HepG2 (cell line): ENCODE measurements around the gene NR2F1. TPM values are rescaled to one million over a fixed set of nuclear protein-coding genes. Genes with fewer than 3 reads are reported as not detected.
A peak's percentile ranks its signal among the peaks of the same experiment; 100 is the strongest.

Experiments used
- AKAP8 ChIP-seq: sonication (generic); formaldehyde crosslinking; IDR thresholded peaks from 2 replicates; pipeline ENCODE4 v1.5.1; 2020; ENCODE audit warnings: mild to moderate bottlenecking, missing genetic modification reagents
- ARNTL ChIP-seq: sonication (generic); formaldehyde crosslinking; IDR thresholded peaks from 2 replicates; pipeline ENCODE4 v1.4.0; 2020; ENCODE audit warnings: mild to moderate bottlenecking, missing genetic modification reagents
- HES4 ChIP-seq: sonication (generic); formaldehyde crosslinking; IDR thresholded peaks from 2 replicates; pipeline ENCODE4 v1.9.0; 2021; ENCODE audit warnings: mild to moderate bottlenecking, missing genetic modification reagents, borderline replicate concordance
- KDM2A ChIP-seq: sonication (generic); formaldehyde crosslinking; IDR thresholded peaks from 2 replicates; pipeline ENCODE4 v1.4.0; 2020; ENCODE audit warnings: low read depth, missing genetic modification reagents, borderline replicate concordance
- MBNL3 ChIP-seq: fragments of 250-450 bp; sonication (Bioruptor Pico); conservative IDR thresholded peaks from 2 replicates; pipeline ENCODE4 v1.8.0; 2022; ENCODE audit warnings: mild to moderate bottlenecking, inconsistent platforms
- MIER3 ChIP-seq: IDR thresholded peaks from 2 replicates; pipeline ENCODE4 v1.6.1; 2016; ENCODE audit warnings: missing compliant biosample characterization, borderline replicate concordance
- NFYB ChIP-seq: sonication (generic); formaldehyde crosslinking; IDR thresholded peaks from 2 replicates; pipeline ENCODE4 v1.4.0; 2020; ENCODE audit warnings: missing genetic modification reagents
- RBM39 ChIP-seq: fragments of 200-400 bp; formaldehyde crosslinking; IDR thresholded peaks from one replicate; pipeline ENCODE4 v1.6.1; 2018; ENCODE audit warnings: antibody characterized with exemption, mild to moderate bottlenecking, low read depth, low read length; ENCODE audit not compliant: poor library complexity, severe bottlenecking
- RELA ChIP-seq: sonication (generic); formaldehyde crosslinking; IDR thresholded peaks from 2 replicates; pipeline ENCODE4 v1.4.0; 2020; ENCODE audit warnings: missing genetic modification reagents
- RXRB ChIP-seq: IDR thresholded peaks from 2 replicates; pipeline ENCODE4 v1.6.1; 2016; ENCODE audit warnings: borderline replicate concordance, missing genetic modification reagents, missing compliant biosample characterization
- SP5 ChIP-seq: IDR thresholded peaks from 2 replicates; pipeline ENCODE4 v1.6.1; 2016; ENCODE audit warnings: low read depth, borderline replicate concordance
- TBX2 ChIP-seq: sonication (generic); formaldehyde crosslinking; IDR thresholded peaks from 2 replicates; pipeline ENCODE4 v1.5.0; 2020; ENCODE audit warnings: missing genetic modification reagents, mild to moderate bottlenecking, borderline replicate concordance
- TRIM24 ChIP-seq: sonication (generic); formaldehyde crosslinking; IDR thresholded peaks from 2 replicates; pipeline ENCODE4 v1.8.0; 2022; ENCODE audit warnings: mild to moderate bottlenecking, missing genetic modification reagents
- ZBTB21 ChIP-seq: sonication (generic); formaldehyde crosslinking; IDR thresholded peaks from 2 replicates; pipeline ENCODE4 v1.4.0; 2020; ENCODE audit warnings: missing genetic modification reagents
- ZNF253 ChIP-seq: sonication (generic); formaldehyde crosslinking; IDR thresholded peaks from 2 replicates; pipeline ENCODE4 v1.8.0; 2022; ENCODE audit warnings: mild to moderate bottlenecking, missing genetic modification reagents, borderline replicate concordance
- ZNF674 ChIP-seq: sonication (generic); formaldehyde crosslinking; IDR thresholded peaks from 2 replicates; pipeline ENCODE4 v1.5.0; 2020; ENCODE audit warnings: low read depth, mild to moderate bottlenecking, missing genetic modification reagents
- ZNF704 ChIP-seq: sonication (generic); formaldehyde crosslinking; IDR thresholded peaks from 2 replicates; pipeline ENCODE4 v1.8.1; 2023; ENCODE audit warnings: mild to moderate bottlenecking, inconsistent platforms, moderate library complexity, missing genetic modification reagents, borderline replicate concordance
- ZNF749 ChIP-seq: sonication (generic); formaldehyde crosslinking; IDR thresholded peaks from 2 replicates; pipeline ENCODE4 v1.8.0; 2022; ENCODE audit warnings: mild to moderate bottlenecking, missing genetic modification reagents, moderate library complexity, borderline replicate concordance
- ZSCAN22 ChIP-seq: sonication (generic); formaldehyde crosslinking; IDR thresholded peaks from 2 replicates; pipeline ENCODE4 v1.4.0; 2020; ENCODE audit warnings: mild to moderate bottlenecking, missing genetic modification reagents
- ZXDC ChIP-seq: sonication (generic); formaldehyde crosslinking; IDR thresholded peaks from 2 replicates; pipeline ENCODE4 v1.5.0; 2020; ENCODE audit warnings: mild to moderate bottlenecking, missing genetic modification reagents
- polyA plus RNA-seq, 8 experiments: library from polyadenylated mRNA; depleted of rRNA in 3 of 8; stranded (reverse) in 7 of 8; unstranded in 1 of 8; fragments of >200 nt; fragmentation: Illumina TruSeq in 4 of 8; extraction: Trizol in 4 of 8; gene quantifications; 2 replicates each; pipeline versions ENCODE4 v1.2.1 to v1.2.3, GENCODE V29; 2011 to 2016; ENCODE audit warnings: low read depth in 4 of 8, missing spikeins in 1 of 8, mixed read lengths in 1 of 8; ENCODE audit not compliant: insufficient read depth in 1 of 8
- total RNA-seq, 5 experiments: library from RNA; depleted of rRNA; stranded (reverse); fragments of >200 nt; fragmentation: Illumina TruSeq; extraction: Trizol; gene quantifications; 2 replicates each; pipeline ENCODE4 v1.2.3, GENCODE V29; 2016; ENCODE audit warnings: low read depth in 1 of 5
- TF ChIP-seq, protein P1 (sequence below): sonication (generic); formaldehyde crosslinking; IDR thresholded peaks from 2 replicates; pipeline ENCODE4 v1.5.0; 2020; ENCODE audit warnings: missing genetic modification reagents
- TF ChIP-seq, protein P2 (sequence below): IDR thresholded peaks from 2 replicates; pipeline ENCODE4 v1.6.1; 2016; ENCODE audit warnings: missing biosample characterization, missing genetic modification reagents, low read depth

NR2F1 gene
- total and polyA plus RNA-seq, 2 of the 13 experiments (the other 11 are each of a cell fraction or from before 2014, with no cell fraction given) = 17.1 to 59.7 TPM

DNA sequence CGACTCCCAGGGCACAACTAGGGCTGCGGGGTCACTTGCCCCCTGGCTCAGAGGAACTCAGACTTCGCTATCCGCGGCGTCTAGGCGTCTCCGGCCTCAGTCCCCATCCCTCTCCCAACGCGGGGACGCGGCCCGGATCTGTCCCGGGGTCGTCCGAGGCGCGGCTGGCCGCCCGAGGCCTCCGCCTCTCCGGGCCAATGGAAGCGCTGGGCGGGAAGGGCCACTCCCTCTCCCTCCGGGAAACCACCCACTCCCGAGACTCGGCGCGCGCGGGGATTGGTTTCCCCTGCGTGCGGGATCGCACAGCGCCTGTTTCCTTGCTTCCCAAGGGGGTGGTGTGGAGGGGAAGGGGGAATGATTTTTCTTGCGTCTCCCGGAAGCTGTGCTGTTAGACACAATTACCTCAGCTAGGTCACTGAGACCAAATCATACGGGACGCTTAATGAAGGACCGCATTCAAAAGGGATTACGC, 38.3 kb downstream of the NR2F1 start (continued):
- TF ChIP-seq, protein P1, sequence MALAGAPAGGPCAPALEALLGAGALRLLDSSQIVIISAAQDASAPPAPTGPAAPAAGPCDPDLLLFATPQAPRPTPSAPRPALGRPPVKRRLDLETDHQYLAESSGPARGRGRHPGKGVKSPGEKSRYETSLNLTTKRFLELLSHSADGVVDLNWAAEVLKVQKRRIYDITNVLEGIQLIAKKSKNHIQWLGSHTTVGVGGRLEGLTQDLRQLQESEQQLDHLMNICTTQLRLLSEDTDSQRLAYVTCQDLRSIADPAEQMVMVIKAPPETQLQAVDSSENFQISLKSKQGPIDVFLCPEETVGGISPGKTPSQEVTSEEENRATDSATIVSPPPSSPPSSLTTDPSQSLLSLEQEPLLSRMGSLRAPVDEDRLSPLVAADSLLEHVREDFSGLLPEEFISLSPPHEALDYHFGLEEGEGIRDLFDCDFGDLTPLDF (CRISPR knock-in tag) = no peak
- no peak for TF ChIP-seq ZNF674
- peak; percentile 44; the same call in 1 of the 2 replicates for TF ChIP-seq ARNTL (CRISPR knock-in tag)
- no peak for TF ChIP-seq AKAP8
- TF ChIP-seq ZNF749 (CRISPR knock-in tag) = no peak
- TF ChIP-seq ZNF704 = no peak
- TF ChIP-seq TBX2 (CRISPR knock-in tag) = peak; percentile 22; the same call in 1 of the 2 replicates
- TF ChIP-seq RXRB (CRISPR knock-in tag) = 0 out of 2 replicates have a peak, but pooled peaks have one; percentile 26
- TF ChIP-seq ZBTB21 (CRISPR knock-in tag) = no peak
- 0 out of 2 replicates have a peak, but pooled peaks have one; percentile 38 for TF ChIP-seq SP5 (CRISPR knock-in tag)
- no peak for TF ChIP-seq ZNF253 (CRISPR knock-in tag)
- no peak for TF ChIP-seq RELA (CRISPR knock-in tag)
- no peak for TF ChIP-seq ZSCAN22 (CRISPR knock-in tag)
- TF ChIP-seq, protein P2, sequence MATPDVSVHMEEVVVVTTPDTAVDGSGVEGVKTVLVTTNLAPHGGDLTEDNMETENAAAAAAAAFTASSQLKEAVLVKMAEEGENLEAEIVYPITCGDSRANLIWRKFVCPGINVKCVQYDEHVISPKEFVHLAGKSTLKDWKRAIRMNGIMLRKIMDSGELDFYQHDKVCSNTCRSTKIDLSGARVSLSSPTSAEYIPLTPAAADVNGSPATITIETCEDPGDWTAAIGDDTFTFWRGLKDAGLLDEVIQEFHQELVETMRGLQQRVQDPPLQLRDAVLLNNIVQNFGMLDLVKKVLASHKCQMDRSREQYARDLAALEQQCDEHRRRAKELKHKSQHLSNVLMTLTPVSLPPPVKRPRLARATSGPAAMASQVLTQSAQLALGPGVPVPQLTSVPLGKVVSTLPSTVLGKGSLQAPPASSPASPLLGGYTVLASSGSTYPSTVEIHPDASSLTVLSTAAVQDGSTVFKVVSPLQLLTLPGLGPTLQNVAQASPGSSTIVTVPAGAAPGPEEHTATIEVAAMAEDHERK (CRISPR knock-in tag) = no peak
- TF ChIP-seq RBM39 = no peak
- no peak for TF ChIP-seq HES4 (CRISPR knock-in tag)
- TF ChIP-seq NFYB = peak; percentile 78
- no peak for TF ChIP-seq ZXDC (CRISPR knock-in tag)
- no peak for TF ChIP-seq TRIM24 (CRISPR knock-in tag)
- TF ChIP-seq MBNL3 (CRISPR knock-in tag) = no peak
- peak; percentile 50; the same call in 1 of the 2 replicates for TF ChIP-seq MIER3 (CRISPR knock-in tag)
- TF ChIP-seq KDM2A (CRISPR knock-in tag) = no peak; the same call in 1 of the 2 replicates
